IMR-90 (cell line): ENCODE results near the gene PITRM1. TPM values are rescaled to one million over a fixed set of nuclear protein-coding genes. Genes with fewer than 3 reads are reported as not detected.

Experiments
- ATAC-seq: fragments of 200-7000 bp; cut with Tn5 transposase; 2 replicates; pipeline ENCODE4 v1.9.1; 2020; ENCODE audit warnings: low read depth, mild to moderate bottlenecking, moderate library complexity
- BruUV-seq: library from RNA; stranded (reverse); fragments of 400-500 nt; replicated peaks from 2 replicates; lab custom pipeline; 2021; lab: Mats Ljungman, UMichigan
- CTCF ChIA-PET: fragments of 300-600 bp; formaldehyde crosslinking; extraction: SDS; loops from one replicate; lab custom pipeline; 2021; ENCODE audit warnings: antibody characterized with exemption; lab: Yijun Ruan, JAX
- POLR2A ChIA-PET: fragments of 300-600 bp; sonication (Branson Sonifier 250); formaldehyde crosslinking; loops from one replicate; lab custom pipeline; 2022; ENCODE audit warnings: antibody characterized with exemption; ENCODE audit not compliant: unreplicated experiment; lab: Charles Lee
- DNase-seq: peaks from one replicate; pipeline ENCODE4 v3.0.0; 2013
- H2AFZ ChIP-seq: replicated peaks from 2 replicates; pipeline ENCODE3; 2013; ENCODE audit warnings: low read length, mild to moderate bottlenecking; ENCODE audit not compliant: poor library complexity
- H2AK5ac ChIP-seq: 2 replicates; pipeline ENCODE4 v1.6.1; 2013; ENCODE audit warnings: low read depth, low read length, inconsistent platforms
- H2AK9ac ChIP-seq: replicated peaks from 2 replicates; pipeline ENCODE3; 2013; ENCODE audit warnings: mild to moderate bottlenecking, low read depth, low read length, moderate library complexity; ENCODE audit not compliant: poor library complexity
- H2BK120ac ChIP-seq: 2 replicates; pipeline ENCODE4 v1.6.1; 2013; ENCODE audit warnings: low read depth, low read length, inconsistent platforms
- H2BK15ac ChIP-seq: 3 replicates; pipeline ENCODE4 v1.6.1; 2013; ENCODE audit warnings: low read depth, low read length, inconsistent platforms
- H2BK20ac ChIP-seq: 2 replicates; pipeline ENCODE4 v1.6.1; 2013; ENCODE audit warnings: low read depth, mild to moderate bottlenecking, inconsistent platforms, low read length, moderate library complexity
- H2BK5ac ChIP-seq: 2 replicates; pipeline ENCODE4 v1.6.1; 2013; ENCODE audit warnings: mild to moderate bottlenecking, low read depth, low read length, inconsistent platforms; ENCODE audit not compliant: poor library complexity, severe bottlenecking
- H3K14ac ChIP-seq: replicated peaks from 2 replicates; pipeline ENCODE4 v1.6.1; 2013; ENCODE audit warnings: low read depth, low read length, inconsistent platforms
- H3K18ac ChIP-seq: 2 replicates; pipeline ENCODE4 v1.6.1; 2013; ENCODE audit warnings: low read depth, low read length, control low read depth
- H3K23ac ChIP-seq: 2 replicates; pipeline ENCODE4 v1.6.1; 2013; ENCODE audit warnings: low read depth, low read length, inconsistent platforms
- H3K27ac ChIP-seq: 2 replicates; pipeline ENCODE4 v1.5.1; 2013; ENCODE audit warnings: mild to moderate bottlenecking, control low read depth, low read length; ENCODE audit not compliant: insufficient read depth
- H3K27me3 ChIP-seq: 2 replicates; pipeline ENCODE4 v1.6.1; 2013; ENCODE audit warnings: low read length; ENCODE audit not compliant: control insufficient read depth, insufficient read depth
- H3K36me3 ChIP-seq: 2 replicates; pipeline ENCODE4 v1.6.1; 2013; ENCODE audit warnings: low read length, mixed read lengths; ENCODE audit not compliant: control insufficient read depth, insufficient read depth
- H3K4ac ChIP-seq: 2 replicates; pipeline ENCODE4 v1.6.1; 2013; ENCODE audit warnings: low read depth, low read length, inconsistent platforms
- H3K4me1 ChIP-seq: 2 replicates; pipeline ENCODE4 v1.6.1; 2013; ENCODE audit warnings: low read length, mixed read lengths; ENCODE audit not compliant: control insufficient read depth, insufficient read depth
- H3K4me2 ChIP-seq: 2 replicates; pipeline ENCODE4 v1.6.1; 2013; ENCODE audit warnings: low read depth, mild to moderate bottlenecking, control low read depth, low read length, moderate library complexity
- H3K4me3 ChIP-seq: 2 replicates; pipeline ENCODE4 v1.5.1; 2013; ENCODE audit warnings: low read depth, mild to moderate bottlenecking, control low read depth, low read length, moderate library complexity; ENCODE audit not compliant: insufficient read depth
- H3K56ac ChIP-seq: 2 replicates; pipeline ENCODE4 v1.6.1; 2013; ENCODE audit warnings: low read length, inconsistent platforms; ENCODE audit not compliant: insufficient read depth; ENCODE audit errors: extremely low read depth
- H3K79me1 ChIP-seq, 2 experiments: 2 replicates each; pipeline ENCODE4 v1.6.1; 2013; ENCODE audit warnings: low read length in 2 of 2, inconsistent platforms in 1 of 2, low read depth in 1 of 2
- H3K9ac ChIP-seq: 2 replicates; pipeline ENCODE4 v1.6.1; 2013; ENCODE audit warnings: low read depth, low read length, control low read depth
- H3K9me1 ChIP-seq: 2 replicates; pipeline ENCODE4 v1.6.1; 2013; ENCODE audit warnings: low read length, inconsistent platforms; ENCODE audit not compliant: insufficient read depth
- H3K9me3 ChIP-seq: 2 replicates; pipeline ENCODE4 v1.6.1; 2013; ENCODE audit warnings: low read length; ENCODE audit not compliant: control insufficient read depth, insufficient read depth
- H4K20me1 ChIP-seq: 2 replicates; pipeline ENCODE4 v1.6.1; 2013; ENCODE audit warnings: low read length, inconsistent platforms; ENCODE audit not compliant: insufficient read depth
- H4K5ac ChIP-seq: 2 replicates; pipeline ENCODE4 v1.6.1; 2013; ENCODE audit warnings: mild to moderate bottlenecking, low read depth, low read length, control low read depth
- H4K8ac ChIP-seq, 2 experiments: 2 replicates each; pipeline ENCODE4 v1.6.1; 2013; ENCODE audit warnings: low read depth in 2 of 2, low read length in 2 of 2, control low read depth in 1 of 2, inconsistent platforms in 1 of 2
- H4K91ac ChIP-seq: 2 replicates; pipeline ENCODE4 v1.6.1; 2013; ENCODE audit warnings: low read depth, low read length, inconsistent platforms; ENCODE audit not compliant: insufficient read depth
- CEBPB ChIP-seq: IDR thresholded peaks from 2 replicates; pipeline ENCODE4 v1.6.1; 2012; ENCODE audit warnings: low read depth, low read length, improper control_type of control experiment
- CHD1 ChIP-seq: IDR thresholded peaks from 2 replicates; pipeline ENCODE4 v1.6.1; 2012; ENCODE audit warnings: low read depth, low read length, improper control_type of control experiment
- CTCF ChIP-seq: conservative IDR thresholded peaks from 2 replicates; pipeline ENCODE4 v1.5.1; 2012; ENCODE audit warnings: mild to moderate bottlenecking, low read depth, low read length, improper control_type of control experiment
- FOS ChIP-seq: fragments of 150-350 bp; IDR thresholded peaks from 2 replicates; pipeline ENCODE4 v1.6.1; 2016; ENCODE audit warnings: low read depth, low read length
- MAFK ChIP-seq: IDR thresholded peaks from 2 replicates; pipeline ENCODE4 v1.6.1; 2012; ENCODE audit warnings: low read depth, low read length, improper control_type of control experiment
- MAZ ChIP-seq: IDR thresholded peaks from 2 replicates; pipeline ENCODE4 v1.6.1; 2012; ENCODE audit warnings: low read depth, mild to moderate bottlenecking, low read length, improper control_type of control experiment, moderate library complexity, borderline replicate concordance
- MXI1 ChIP-seq: IDR thresholded peaks from 2 replicates; pipeline ENCODE4 v1.6.1; 2012; ENCODE audit warnings: low read depth, mild to moderate bottlenecking, low read length, moderate library complexity, borderline replicate concordance
- RAD21 ChIP-seq: IDR thresholded peaks from 2 replicates; pipeline ENCODE4 v1.6.1; 2012; ENCODE audit warnings: low read length, improper control_type of control experiment
- RCOR1 ChIP-seq: IDR thresholded peaks from 2 replicates; pipeline ENCODE4 v1.6.1; 2012; ENCODE audit warnings: mild to moderate bottlenecking, low read length, improper control_type of control experiment; ENCODE audit not compliant: insufficient replicate concordance
- RFX5 ChIP-seq: IDR thresholded peaks from 2 replicates; pipeline ENCODE4 v1.8.0; 2012; ENCODE audit warnings: low read depth, mild to moderate bottlenecking, low read length, moderate library complexity
- SMC3 ChIP-seq: fragments of 150-350 bp; IDR thresholded peaks from 2 replicates; pipeline ENCODE4 v1.6.1; 2016; ENCODE audit warnings: low read depth, mild to moderate bottlenecking, antibody characterized with exemption, low read length, moderate library complexity
- WGBS, 2 experiments: methylation state at CpG; one replicate each; pipeline versions ENCODE4 v1.1.5 to v1.1.7; 2013; ENCODE audit warnings: missing lambda C conversion rate in 2 of 2; ENCODE audit not compliant: insufficient read length in 1 of 2; ENCODE audit errors: extremely low coverage in 2 of 2; 5-methylcytosine and 5-hydroxymethylcytosine counted together
- dilution Hi-C: fragments of 300-500 bp; cut with HindIII; formaldehyde crosslinking; loops from one replicate; pipeline ENCODE4 v1.14.3; 2018; ENCODE audit warnings: low sequenced_read_pairs; ENCODE audit not compliant: unreplicated experiment
- in situ Hi-C: fragments of 300-500 bp; cut with MboI; formaldehyde crosslinking; loops from 3 replicates; pipeline ENCODE4 v1.14.3; 2019; ENCODE audit warnings: low sequenced_read_pairs, inconsistent platforms, mixed read lengths
- intact Hi-C: fragments of 100-400 bp; cut with micrococcal nuclease; formaldehyde crosslinking; loops from 2 replicates; pipeline ENCODE4 v1.10.0; 2022
- polyA plus RNA-seq, 3 experiments: library from polyadenylated mRNA; depleted of rRNA; stranded (reverse); fragments of >200 nt; gene quantifications; 2 replicates each; pipeline ENCODE4 v1.2.3, GENCODE V29; 2012; ENCODE audit warnings: low replicate concordance in 1 of 3
- total RNA-seq: library from RNA; depleted of rRNA; stranded (reverse); fragments of >200 nt; gene quantifications from 2 replicates; pipeline ENCODE4 v1.2.3, GENCODE V29; 2012
- TF ChIP-seq, protein P1 (sequence below): fragments of 150-350 bp; IDR thresholded peaks from 2 replicates; pipeline ENCODE4 v1.6.1; 2016; ENCODE audit warnings: low read depth, mild to moderate bottlenecking, low read length, moderate library complexity, borderline replicate concordance

PITRM1 gene
- total and polyA plus RNA-seq, 2 of the 4 experiments (the other 2 are of a cell fraction): 97.1 to 124 TPM

GRCh38 chr10:3173171-3173878 is 743 bp upstream of the PITRM1 start (continued):
- no peak for TF ChIP-seq CHD1

DNA sequence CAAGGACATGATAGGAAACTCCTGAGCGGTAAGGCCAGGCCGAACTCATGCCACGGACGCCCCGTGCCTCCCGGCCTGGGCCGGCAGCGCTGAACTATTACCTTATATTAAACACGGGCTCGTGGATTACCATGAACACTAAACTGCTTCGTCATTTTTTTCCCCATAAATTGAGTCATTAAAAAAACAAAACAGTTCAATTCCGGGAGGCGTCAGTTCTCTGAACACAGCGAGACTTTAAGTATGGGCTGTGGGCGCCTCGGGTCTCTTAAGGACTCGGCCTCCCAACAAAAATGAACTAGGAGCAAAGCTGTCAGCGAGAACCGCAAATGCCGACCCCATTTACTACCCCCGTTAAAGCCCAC is 519 bp downstream of the PITRM1 start:
- WGBS, 2 experiments: 0% methylated on average over 5 of the region's 21 CpGs; no CpG with 5 or more reads in 1 of the 2 experiments
- no peak overlapping the region for H2BK20ac ChIP-seq
- peak overlapping the region; percentile 38; the same call in 1 of the 2 replicates for H4K91ac ChIP-seq
- H3K27me3 ChIP-seq: peaks cover 3% of the 10 kb centered on the region
- peak overlapping the region in 1 of 2 experiments; percentile 64; a peak in 1 of 4 replicates for H4K8ac ChIP-seq
- peak overlapping the region; percentile 96 for H3K4me3 ChIP-seq
- ChIA-PET POLR2A (interaction anchor here (0.6 kb wide), 1 partner anchor 874 kb away, joined by 4 read pairs; no protein-coding TSS in a partner anchor), CTCF (no interaction called here)
- no peak overlapping the region for H3K18ac ChIP-seq
- peak overlapping the region; percentile 29; the same call in 1 of the 2 replicates for H2BK120ac ChIP-seq
- peak overlapping the region; percentile 79 for H3K56ac ChIP-seq
- ATAC-seq: peak; percentile 8; the same call in 1 of the 2 replicates
- no peak overlapping the region for H3K23ac ChIP-seq
- no peak overlapping the region; the same call in 1 of the 2 replicates for H3K14ac ChIP-seq
- no peaks in the 10 kb centered on the region for H3K9me3 ChIP-seq
- peaks cover 23% of the 10 kb centered on the region for H3K36me3 ChIP-seq
- H2BK15ac ChIP-seq: no peak overlapping the region
- in situ Hi-C loops (no loop called here), dilution Hi-C loops (no loop called here), intact Hi-C loops (no loop called here)
- BruUV-seq: no TSS peak
- H2AK5ac ChIP-seq: peak overlapping the region; percentile 23; the same call in 1 of the 2 replicates
- peak overlapping the region; percentile 85 for H3K4me2 ChIP-seq
- peak overlapping the region; percentile 95 for H2AFZ ChIP-seq
- H2AK9ac ChIP-seq: peak overlapping the region; percentile 96
- peaks cover 8% of the 10 kb centered on the region; the same call in 1 of the 2 replicates for H4K20me1 ChIP-seq
- peak; percentile 78 for DNase-seq
- H3K79me1 ChIP-seq: peaks cover 16 to 43% of the 10 kb centered on the region in 2 experiments
- H3K4me1 ChIP-seq: 0 out of 2 replicates have a peak, but pooled peaks cover 1% of the 10 kb centered on the region
- H2BK5ac ChIP-seq: peak overlapping the region; percentile 81
- peak overlapping the region; percentile 85 for H3K9ac ChIP-seq
- peaks cover 3% of the 10 kb centered on the region; the same call in 1 of the 2 replicates for H3K9me1 ChIP-seq
- peak overlapping the region; percentile 81 for H3K27ac ChIP-seq
- H4K5ac ChIP-seq: no peak overlapping the region
- peak overlapping the region; percentile 52 for H3K4ac ChIP-seq
- TF ChIP-seq CTCF (no peak), CHD1 (peak; percentile 90; the same call in 1 of the 2 replicates), CEBPB (no peak), RAD21 (no peak), RFX5 (no peak), MXI1 (peak; percentile 81; the same call in 1 of the 2 replicates), MAFK (peak; percentile 34; the same call in 1 of the 2 replicates), SMC3 (no peak), RCOR1 (no peak), MAZ (no peak), FOS (0 out of 2 replicates have a peak, but pooled peaks have one; percentile 24)
- TF ChIP-seq, protein P1, sequence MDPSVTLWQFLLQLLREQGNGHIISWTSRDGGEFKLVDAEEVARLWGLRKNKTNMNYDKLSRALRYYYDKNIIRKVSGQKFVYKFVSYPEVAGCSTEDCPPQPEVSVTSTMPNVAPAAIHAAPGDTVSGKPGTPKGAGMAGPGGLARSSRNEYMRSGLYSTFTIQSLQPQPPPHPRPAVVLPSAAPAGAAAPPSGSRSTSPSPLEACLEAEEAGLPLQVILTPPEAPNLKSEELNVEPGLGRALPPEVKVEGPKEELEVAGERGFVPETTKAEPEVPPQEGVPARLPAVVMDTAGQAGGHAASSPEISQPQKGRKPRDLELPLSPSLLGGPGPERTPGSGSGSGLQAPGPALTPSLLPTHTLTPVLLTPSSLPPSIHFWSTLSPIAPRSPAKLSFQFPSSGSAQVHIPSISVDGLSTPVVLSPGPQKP: no peak
